ENCODE data around the gene GUCY1A2. TPM values are rescaled to one million over a fixed set of nuclear protein-coding genes. Genes with fewer than 3 reads are reported as not detected.
"Not testable (repeated sequence)": the region's sequence is repeated elsewhere in the genome, so short reads cannot be mapped to it uniquely, and the experiment has no call there.

Gene GUCY1A2
- total RNA-seq: 1 to 10 TPM; 2.5 to 7.7 (median 4.4) TPM

- intact Hi-C loops (cut with DNase I): no loop called here
Observed at GRCh38 chr11:107018219-107018901, at the start of gene GUCY1A2. Gene GUCY1A2 (minus strand): TSS chr11:107018476. CDS start chr11:107018055, 421 bp downstream.

GRCh38 chr11:107054391-107054790 is 36.1 kb upstream of the GUCY1A2 start:
- DNase-seq (ENCODE audit: extremely low spot score): no peak
- Histone ChIP-seq H3K27ac (replicated peaks in 1 of 4) (no peak overlapping the region), H3K27me3 (no peaks in the 10 kb centered on the region), H3K9me3 (peaks cover 0 to 17% (median 10%) of the 10 kb centered on the region in 4 donors), H3K4me3 (no peak overlapping the region), H3K36me3 (no peaks in the 10 kb centered on the region), H3K4me1 (no peaks in the 10 kb centered on the region)
- WGBS: 100% methylated on average over 1 of the region's 1 CpG
- TF ChIP-seq CTCF (IDR thresholded peaks at IDR 0.05) (no peak), POLR2AphosphoS5 (IDR thresholded peaks at IDR 0.05) (no peak), EP300 (IDR thresholded peaks at IDR 0.05) (no peak), POLR2A (IDR thresholded peaks at IDR 0.05; ENCODE audit: low read depth) (no peak)
- intact Hi-C loops (cut with DNase I): no loop called here

More at GRCh38 chr11:107018219-107018901, at the start of gene GUCY1A2:
- H3K4me3 ChIP-seq: peak within 1 kb of the TSS; percentile 49 to 66 (median 52)
- H3K27me3 ChIP-seq: peaks cover 0 to 74% (median 10%) of the 10 kb centered on the region in 4 donors
- TF ChIP-seq EP300 (IDR thresholded peaks at IDR 0.05) (no peak), POLR2A (IDR thresholded peaks at IDR 0.05; ENCODE audit: low read depth) (no peak), POLR2AphosphoS5 (IDR thresholded peaks at IDR 0.05) (no peak), CTCF (IDR thresholded peaks at IDR 0.05) (no peak)
- WGBS: 1% methylated on average over 24 of the region's 67 CpGs
- no peaks in the 10 kb centered on the region for H3K9me3 ChIP-seq
- peaks cover 15 to 25% (median 20%) of the 10 kb centered on the region in 4 donors for H3K4me1 ChIP-seq
- no peaks in the 10 kb centered on the region for H3K36me3 ChIP-seq
- DNase-seq (ENCODE audit: extremely low spot score): no peak
- peak within 1 kb of the TSS; percentile 14 to 48 (median 40) for H3K27ac ChIP-seq (replicated peaks in 1 of 4)

GRCh38 chr11:107051332-107051731 is 33.1 kb upstream of the GUCY1A2 start:
- H3K36me3 ChIP-seq; H3K4me1 ChIP-seq; H3K27me3 ChIP-seq; intact Hi-C loops (cut with DNase I); H3K4me3 ChIP-seq; H3K27ac ChIP-seq (replicated peaks in 1 of 4); DNase-seq (ENCODE audit: extremely low spot score): not testable (repeated sequence)
- peaks cover 0 to 17% (median 10%) of the 10 kb centered on the region in 4 donors for H3K9me3 ChIP-seq
- WGBS: 51% methylated on average over 4 of the region's 4 CpGs

- H3K27me3 ChIP-seq; intact Hi-C loops (cut with DNase I); H3K27ac ChIP-seq (replicated peaks in 1 of 4); H3K36me3 ChIP-seq; H3K4me3 ChIP-seq; DNase-seq (ENCODE audit: extremely low spot score); H3K4me1 ChIP-seq: not testable (repeated sequence)
- peaks cover 0 to 17% (median 10%) of the 10 kb centered on the region in 4 donors for H3K9me3 ChIP-seq
- 91% methylated on average over 2 of the region's 2 CpGs for WGBS
Observed at GRCh38 chr11:107050899-107051298, 32.6 kb upstream of the GUCY1A2 start.

- H3K9me3 ChIP-seq: peaks cover 0 to 17% (median 10%) of the 10 kb centered on the region in 4 donors
- no peaks in the 10 kb centered on the region for H3K27me3 ChIP-seq
- no peak overlapping the region for H3K4me3 ChIP-seq
- WGBS: 82% methylated on average over 5 of the region's 5 CpGs
- H3K4me1 ChIP-seq: no peaks in the 10 kb centered on the region
- TF ChIP-seq EP300 (IDR thresholded peaks at IDR 0.05) (no peak), CTCF (IDR thresholded peaks at IDR 0.05) (no peak), POLR2A (IDR thresholded peaks at IDR 0.05; ENCODE audit: low read depth) (no peak), POLR2AphosphoS5 (IDR thresholded peaks at IDR 0.05) (no peak)
- DNase-seq (ENCODE audit: extremely low spot score): no peak
- H3K27ac ChIP-seq (replicated peaks in 1 of 4): no peak overlapping the region
- intact Hi-C loops (cut with DNase I): no loop called here
- H3K36me3 ChIP-seq: no peaks in the 10 kb centered on the region
Observed at GRCh38 chr11:107050121-107050520, 31.8 kb upstream of the GUCY1A2 start.

- 88% methylated on average over 1 of the region's 1 CpG for WGBS
- no peak overlapping the region for H3K27ac ChIP-seq (replicated peaks in 1 of 4)
- H3K4me3 ChIP-seq: no peak overlapping the region
- no peak for DNase-seq (ENCODE audit: extremely low spot score)
- H3K4me1 ChIP-seq: no peaks in the 10 kb centered on the region
- TF ChIP-seq CTCF (IDR thresholded peaks at IDR 0.05): no peak
- no peak for TF ChIP-seq POLR2A (IDR thresholded peaks at IDR 0.05; ENCODE audit: low read depth)
- TF ChIP-seq POLR2AphosphoS5 (IDR thresholded peaks at IDR 0.05): no peak
- TF ChIP-seq EP300 (IDR thresholded peaks at IDR 0.05): no peak
- intact Hi-C loops (cut with DNase I): no loop called here
- H3K27me3 ChIP-seq: no peaks in the 10 kb centered on the region
- H3K36me3 ChIP-seq: no peaks in the 10 kb centered on the region
- H3K9me3 ChIP-seq: peaks cover 0 to 12% (median 0%) of the 10 kb centered on the region in 4 donors
Observed at GRCh38 chr11:107044503-107044902, 26.2 kb upstream of the GUCY1A2 start.
